ENCODE measurements around the gene TGFB1I1.
"Not testable (repeated sequence)": the region's sequence is repeated elsewhere in the genome, so short reads cannot be mapped to it uniquely, and the experiment has no call there.

Gene TGFB1I1

GRCh38 chr16:31487720-31488467 is 15.9 kb downstream of the TGFB1I1 start:
- peak; percentile 59 for DNase-seq (ENCODE audit: low read depth)

- no peak for DNase-seq (ENCODE audit: low read depth)
Observed at GRCh38 chr16:31488468-31489297, 16.7 kb downstream of the TGFB1I1 start.

- no peak for DNase-seq (ENCODE audit: low read depth)
Observed at GRCh38 chr16:31489298-31489564, 17.3 kb downstream of the TGFB1I1 start.

GRCh38 chr16:31489616-31490584 is 17.9 kb downstream of the TGFB1I1 start:
- no peak for DNase-seq (ENCODE audit: low read depth)

- DNase-seq (ENCODE audit: low read depth) = no peak
Observed at GRCh38 chr16:31491778-31492418, 19.9 kb downstream of the TGFB1I1 start.

GRCh38 chr16:31493506-31494125 is 21.7 kb downstream of the TGFB1I1 start:
- DNase-seq (ENCODE audit: low read depth) = no peak

GRCh38 chr16:31496670-31497069 is 24.7 kb downstream of the TGFB1I1 start:
- DNase-seq (ENCODE audit: low read depth) = no peak

GRCh38 chr16:31498493-31498892 is 26.5 kb downstream of the TGFB1I1 start:
- no peak for DNase-seq (ENCODE audit: low read depth)

- no peak for DNase-seq (ENCODE audit: low read depth)
Observed at GRCh38 chr16:31499928-31500327, 28.0 kb downstream of the TGFB1I1 start.

- no peak for DNase-seq (ENCODE audit: low read depth)
Observed at GRCh38 chr16:31501226-31501965, 29.4 kb downstream of the TGFB1I1 start.

- no peak for DNase-seq (ENCODE audit: low read depth)
Observed at GRCh38 chr16:31501966-31502348, 30.0 kb downstream of the TGFB1I1 start.

GRCh38 chr16:31502981-31503380 is 31.0 kb downstream of the TGFB1I1 start:
- DNase-seq (ENCODE audit: low read depth) = no peak

GRCh38 chr16:31503555-31503954 is 31.6 kb downstream of the TGFB1I1 start:
- not testable (repeated sequence) for DNase-seq (ENCODE audit: low read depth)

GRCh38 chr16:31504159-31504558 is 32.2 kb downstream of the TGFB1I1 start:
- DNase-seq (ENCODE audit: low read depth) = no peak

- DNase-seq (ENCODE audit: low read depth) = no peak
Observed at GRCh38 chr16:31505483-31505882, 33.5 kb downstream of the TGFB1I1 start.

- no peak for DNase-seq (ENCODE audit: low read depth)
Observed at GRCh38 chr16:31507617-31507928, 35.6 kb downstream of the TGFB1I1 start.

- DNase-seq (ENCODE audit: low read depth) = peak; percentile 72
Observed at GRCh38 chr16:31507929-31508705, 36.2 kb downstream of the TGFB1I1 start, which contains the start of gene RUSF1. TSS of gene RUSF1 (minus strand) at chr16:31508391. CDS start at chr16:31508373, 18 bp downstream.

GRCh38 chr16:31508706-31509195 is 36.8 kb downstream of the TGFB1I1 start:
- no peak for DNase-seq (ENCODE audit: low read depth)

GRCh38 chr16:31513126-31513525 is 41.2 kb downstream of the TGFB1I1 start:
- no peak for DNase-seq (ENCODE audit: low read depth)

- DNase-seq (ENCODE audit: low read depth) = no peak
Observed at GRCh38 chr16:31513884-31514283, 41.9 kb downstream of the TGFB1I1 start.

Data from activated T-cell treated with anti-CD3 and anti-CD28 coated beads for 1 hour (primary cell).